ENCODE results near the gene RCN2.
"Not testable (repeated sequence)": the region's sequence is repeated elsewhere in the genome, so short reads cannot be mapped to it uniquely, and the experiment has no call there.

Gene RCN2, protein sequence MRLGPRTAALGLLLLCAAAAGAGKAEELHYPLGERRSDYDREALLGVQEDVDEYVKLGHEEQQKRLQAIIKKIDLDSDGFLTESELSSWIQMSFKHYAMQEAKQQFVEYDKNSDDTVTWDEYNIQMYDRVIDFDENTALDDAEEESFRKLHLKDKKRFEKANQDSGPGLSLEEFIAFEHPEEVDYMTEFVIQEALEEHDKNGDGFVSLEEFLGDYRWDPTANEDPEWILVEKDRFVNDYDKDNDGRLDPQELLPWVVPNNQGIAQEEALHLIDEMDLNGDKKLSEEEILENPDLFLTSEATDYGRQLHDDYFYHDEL

DNA sequence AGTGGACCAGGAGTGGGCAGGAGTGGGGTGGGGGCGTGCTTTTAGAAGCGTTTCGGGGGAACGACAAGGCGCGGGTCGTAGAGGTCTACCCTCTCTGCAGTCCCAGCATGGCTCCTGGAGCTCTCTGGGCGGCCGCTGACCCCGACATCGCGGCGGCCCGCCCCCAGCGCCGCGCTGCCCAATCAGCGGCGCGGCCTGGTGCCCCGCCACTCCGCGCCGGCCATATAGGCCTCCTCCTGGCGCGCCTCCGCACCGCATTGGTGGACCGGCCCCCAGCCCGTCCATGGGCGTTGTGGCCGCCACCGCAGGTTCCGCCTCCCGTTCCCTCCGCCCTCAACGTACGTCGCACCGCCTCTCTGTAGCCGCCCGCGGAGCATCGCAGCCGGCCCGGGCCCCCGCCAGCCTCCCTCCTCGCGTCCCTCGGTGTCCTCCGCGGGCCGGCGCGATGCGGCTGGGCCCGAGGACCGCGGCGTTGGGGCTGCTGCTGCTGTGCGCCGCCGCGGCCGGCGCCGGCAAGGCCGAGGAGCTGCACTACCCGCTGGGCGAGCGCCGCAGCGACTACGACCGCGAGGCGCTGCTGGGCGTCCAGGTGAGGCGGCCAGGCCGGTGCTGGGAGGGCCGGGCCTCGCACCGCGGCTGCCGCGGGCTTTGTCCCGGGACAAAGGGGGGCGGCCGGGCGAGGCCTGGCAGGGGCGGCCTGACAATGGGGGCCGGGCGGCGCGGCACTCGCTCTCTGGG lies at the start of gene RCN2:
TSS of gene RCN2 (plus strand) at position 353 of the 738 bp plus-strand sequence. CDS start at position 446, 93 bp downstream.
- DNase-seq: peak; percentile 86

DNA sequence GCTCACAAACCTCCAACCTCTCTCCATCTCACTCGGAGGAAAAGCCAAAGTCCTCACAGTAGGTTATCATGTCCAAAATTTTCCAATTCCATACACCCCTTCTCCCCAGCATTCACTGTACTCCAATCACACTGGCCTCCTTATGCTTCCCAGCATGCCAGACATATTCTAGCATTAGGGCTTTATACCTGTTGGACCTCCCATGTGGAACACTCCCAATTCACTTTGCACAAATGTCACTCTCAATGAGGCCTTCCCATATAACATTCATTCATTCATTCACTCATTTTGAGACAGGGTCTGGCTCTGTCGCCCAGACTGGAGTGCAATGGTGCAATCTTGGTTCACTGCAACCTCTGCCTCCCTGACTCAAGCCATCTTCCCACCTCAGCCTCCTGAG lies 46.3 kb upstream of the RCN2 start:
- no peak for DNase-seq

DNA sequence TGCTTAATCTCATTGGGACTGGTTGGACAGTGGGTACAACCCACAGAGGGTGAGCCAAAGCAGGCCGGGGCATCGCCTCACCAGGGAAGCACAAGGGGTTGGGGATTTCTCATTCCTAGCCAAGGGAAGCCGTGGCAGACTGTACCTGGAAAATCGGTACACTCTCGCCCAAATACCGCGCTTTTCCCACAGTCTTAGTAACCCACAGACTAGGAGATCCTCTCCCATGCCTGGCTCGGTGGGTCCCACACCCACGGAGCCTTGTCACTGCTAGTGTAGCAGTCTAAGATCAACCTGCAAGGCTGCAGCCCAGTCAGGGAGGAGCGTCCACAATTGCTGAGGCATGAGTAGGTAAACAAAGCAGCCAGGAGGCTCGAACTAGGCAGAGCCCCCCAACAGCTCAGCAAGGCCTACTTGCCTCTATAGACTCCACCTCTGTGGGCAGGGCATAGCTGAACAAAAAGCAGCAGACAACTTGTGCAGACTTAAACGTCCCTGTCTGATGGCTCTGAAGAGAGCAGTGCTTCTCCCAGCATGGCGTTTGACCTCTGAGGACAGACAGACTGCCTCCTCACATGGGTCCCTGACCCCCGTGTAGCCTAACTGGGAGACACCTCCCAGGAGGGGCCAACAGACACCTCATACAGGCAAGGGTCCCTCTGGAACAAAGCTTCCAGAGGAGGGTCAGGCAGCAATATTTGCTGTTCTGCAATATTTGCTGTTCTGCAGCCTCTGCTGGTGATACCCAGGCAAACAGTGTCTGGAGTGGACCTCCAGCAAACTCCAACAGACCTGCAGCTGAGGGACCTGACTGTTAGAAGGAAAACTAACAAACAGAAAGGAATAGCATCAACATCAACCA lies 44.0 kb upstream of the RCN2 start:
- not testable (repeated sequence) for DNase-seq

DNA sequence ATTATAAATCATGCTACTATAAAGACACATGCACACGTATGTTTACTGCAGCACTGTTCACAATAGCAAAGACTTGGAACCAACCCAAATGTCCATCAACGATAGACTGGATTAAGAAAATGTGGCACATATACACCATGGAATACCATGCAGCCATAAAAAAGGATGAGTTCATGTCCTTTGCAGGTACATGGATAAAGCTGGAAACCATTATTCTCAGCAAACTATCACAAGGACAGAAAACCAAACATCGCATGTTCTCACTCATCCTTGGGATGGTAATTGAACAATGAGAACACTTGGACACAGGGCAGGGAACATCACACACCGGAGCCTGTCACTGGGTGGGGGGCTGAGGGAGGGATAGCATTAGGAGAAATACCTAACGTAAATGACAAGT lies 38.7 kb upstream of the RCN2 start:
- not testable (repeated sequence) for DNase-seq

DNA sequence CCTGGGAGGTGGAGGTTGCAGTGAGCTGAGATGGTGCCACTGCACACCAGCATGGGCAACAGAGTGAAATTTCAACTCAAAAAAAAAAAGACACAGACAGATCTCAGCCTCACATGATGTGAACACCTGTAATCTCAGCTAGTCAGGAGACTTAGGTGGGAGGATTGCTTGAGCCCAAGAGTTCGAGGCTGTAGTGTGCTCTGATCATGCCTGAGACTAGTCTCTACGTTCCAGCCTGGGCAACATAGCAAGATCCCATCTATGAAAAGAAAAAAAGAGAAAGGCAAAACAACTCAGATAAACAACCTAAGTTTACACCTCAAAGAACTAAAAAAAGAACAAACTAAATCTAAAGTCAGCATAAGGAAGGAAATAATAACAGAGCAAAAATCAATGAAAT lies 37.4 kb upstream of the RCN2 start:
- DNase-seq: no peak

DNA sequence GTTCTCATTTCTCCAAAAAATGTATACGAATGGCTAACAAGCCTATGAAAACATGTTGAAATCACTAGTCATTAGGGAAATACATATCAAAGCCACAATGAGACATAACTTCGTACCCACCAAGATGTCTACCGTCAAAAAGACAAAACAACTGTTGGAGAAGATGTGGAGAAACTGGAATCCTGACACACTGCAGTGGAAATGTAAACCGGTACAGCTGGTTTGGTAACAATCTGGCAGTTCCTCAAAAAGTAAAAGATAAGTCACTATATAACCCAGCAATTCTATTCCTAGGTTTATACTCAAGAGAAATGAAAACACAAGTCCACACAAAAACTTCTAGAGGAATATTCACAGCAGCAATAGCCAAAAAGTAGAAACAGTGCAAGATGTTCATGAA lies 33.4 kb upstream of the RCN2 start:
- DNase-seq: no peak

DNA sequence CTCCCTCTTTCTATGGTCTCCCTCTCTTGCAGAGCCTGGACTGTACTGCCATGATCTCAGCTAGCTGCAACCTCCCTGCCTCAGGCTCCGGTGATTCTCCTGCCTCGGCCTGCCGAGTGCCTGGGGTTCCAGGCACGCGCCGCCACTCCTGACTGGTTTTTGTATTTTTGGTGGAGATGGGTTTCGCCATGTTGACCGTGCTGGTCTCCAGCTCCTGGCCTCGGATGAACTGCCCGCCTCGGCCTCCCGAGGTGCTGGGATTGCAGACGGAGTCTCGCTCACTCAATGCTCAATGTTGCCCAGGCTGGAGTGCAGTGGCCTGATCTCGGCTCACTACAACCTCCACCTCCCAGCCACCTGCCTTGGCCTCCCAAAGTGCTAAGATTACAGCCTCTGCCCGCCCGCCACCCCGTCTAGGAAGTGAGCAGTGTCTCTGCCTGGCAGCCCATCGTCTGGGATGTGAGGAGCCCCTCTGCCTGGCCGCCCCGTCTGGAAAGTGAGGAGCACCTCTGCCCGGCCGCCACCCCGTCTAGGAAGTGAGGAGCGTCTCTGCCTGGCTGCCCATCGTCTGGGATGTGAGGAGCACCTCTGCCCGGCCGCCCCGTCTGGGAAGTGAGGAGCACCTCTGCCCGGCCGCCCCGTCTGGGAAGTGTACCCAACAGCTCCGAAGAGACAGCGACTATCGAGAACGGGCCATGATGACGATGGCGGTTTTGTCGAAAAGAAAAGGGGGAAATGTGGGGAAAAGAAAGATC lies 32.2 kb upstream of the RCN2 start:
- not testable (repeated sequence) for DNase-seq

DNA sequence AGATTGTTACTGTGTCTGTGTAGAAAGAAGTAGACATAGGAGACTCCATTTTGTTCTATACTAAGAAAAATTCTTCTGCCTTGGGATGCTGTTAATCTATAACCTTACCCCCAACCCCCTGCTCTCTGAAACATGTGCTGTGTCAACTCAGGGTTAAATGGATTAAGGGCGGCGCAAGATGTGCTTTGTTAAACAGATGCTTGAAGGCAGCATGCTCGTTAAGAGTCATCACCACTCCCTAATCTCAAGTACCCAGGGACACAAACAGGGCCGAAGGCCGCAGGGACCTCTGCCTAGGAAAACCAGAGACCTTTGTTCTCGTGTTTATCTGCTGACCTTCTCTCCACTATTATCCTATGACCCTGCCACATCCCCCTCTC lies 31.6 kb upstream of the RCN2 start:
- DNase-seq: not testable (repeated sequence)

DNA sequence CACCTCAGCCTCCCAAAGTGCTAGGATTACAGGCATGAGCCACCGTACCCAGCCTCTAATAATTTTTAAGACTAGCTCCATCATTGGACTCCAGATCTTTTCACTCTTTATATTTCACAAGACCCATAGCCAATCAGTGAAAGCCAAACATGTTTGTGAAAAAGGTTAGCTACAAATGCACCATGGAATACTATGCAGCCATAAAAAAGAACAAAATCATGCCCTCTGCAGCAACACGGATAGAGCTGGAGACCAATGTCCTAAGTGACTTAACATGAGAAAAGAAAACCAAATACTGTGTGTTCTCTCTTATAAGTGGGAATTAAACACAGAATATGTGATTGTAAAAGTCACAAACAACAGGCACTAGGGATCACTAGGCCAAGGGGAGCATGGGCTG lies 29.6 kb upstream of the RCN2 start:
- DNase-seq: no peak

DNA sequence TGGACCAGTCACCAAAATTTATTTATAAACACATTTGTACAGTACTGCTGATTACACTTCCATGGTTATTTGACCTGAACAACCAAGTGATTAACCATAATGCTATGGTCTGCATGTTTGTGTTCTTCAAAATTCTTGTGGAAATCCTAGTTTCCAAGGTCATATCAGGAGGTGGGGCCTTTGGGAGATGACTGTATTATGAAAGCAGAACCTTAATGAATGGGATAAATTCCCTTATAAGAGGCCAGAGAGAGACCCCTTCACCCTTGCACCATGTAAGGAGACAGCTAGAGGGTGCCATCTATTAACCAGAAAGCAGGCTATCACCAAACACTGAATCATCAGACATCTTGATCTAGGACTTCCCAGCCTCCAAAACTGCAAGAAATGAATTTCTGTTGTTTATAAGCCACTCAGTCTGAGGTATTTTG lies 28.3 kb upstream of the RCN2 start:
- DNase-seq: no peak

DNA sequence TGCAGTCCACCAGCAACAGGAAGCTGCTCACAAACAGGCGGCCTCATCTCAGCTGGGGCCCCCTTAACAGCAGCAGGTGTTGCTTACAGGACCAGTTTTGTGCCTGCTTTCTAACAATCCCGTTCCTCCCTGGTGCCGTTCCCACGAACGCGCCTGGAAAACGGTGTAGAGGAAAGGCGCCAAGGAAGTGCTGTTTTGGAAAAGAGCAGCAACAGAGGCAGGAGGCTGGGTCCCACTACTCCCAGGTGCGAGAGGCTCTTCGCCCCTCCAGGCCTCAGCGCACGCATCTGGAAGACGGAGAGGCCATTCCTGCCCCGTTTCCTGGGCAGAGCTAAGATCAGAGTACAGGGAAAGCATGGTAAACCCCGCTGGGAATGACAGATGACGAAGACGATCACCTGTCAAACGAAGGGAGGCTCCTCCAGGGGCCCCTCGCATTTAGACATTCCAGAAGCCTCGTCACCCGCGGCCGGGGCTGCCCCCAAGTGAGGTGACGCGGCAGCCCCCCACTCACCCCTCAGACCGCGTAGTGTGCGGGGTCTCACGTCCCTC lies 27.0 kb upstream of the RCN2 start:
- no peak for DNase-seq

DNA sequence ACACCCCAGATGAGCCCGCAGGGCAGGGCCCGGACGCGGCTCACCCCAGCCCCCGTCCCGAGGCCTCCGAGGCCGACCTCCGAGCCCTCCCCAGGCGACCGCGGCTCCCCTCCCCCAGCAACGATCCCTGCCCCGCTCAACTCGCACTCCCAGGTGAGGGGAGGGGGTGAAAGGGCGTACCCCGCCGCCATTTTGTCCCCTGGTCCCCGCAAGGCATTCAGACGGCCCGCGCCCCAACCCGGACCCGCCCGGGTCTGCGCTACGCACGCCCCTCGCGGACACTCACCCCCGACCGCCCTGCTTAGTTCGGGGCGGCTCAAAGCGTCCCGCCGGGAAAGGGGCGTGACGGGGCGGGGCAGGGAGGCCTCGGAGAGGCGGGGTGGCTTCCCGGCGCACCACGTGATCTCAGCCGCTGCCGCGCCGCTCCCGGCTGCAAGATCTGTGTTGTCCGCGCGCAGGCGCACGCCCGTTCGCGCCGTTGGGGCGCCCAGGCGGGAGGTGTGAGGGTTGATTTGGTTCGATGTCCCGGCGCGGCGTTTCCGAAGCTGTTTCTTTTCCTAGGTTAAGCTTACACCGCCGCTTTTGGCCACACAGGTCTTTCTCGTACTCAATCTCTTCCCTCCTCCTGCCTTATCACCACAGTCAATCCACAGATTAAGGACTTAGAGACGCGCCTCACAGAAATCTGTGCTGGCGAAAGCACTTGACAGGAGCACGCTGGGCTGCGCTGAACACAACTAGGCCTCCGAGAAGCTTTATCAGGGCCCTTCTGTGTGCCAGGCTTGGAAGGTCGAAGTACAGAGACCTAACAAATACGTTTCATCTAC lies 26.3 kb upstream of the RCN2 start, which contains the start of gene SCAPER:
TSS of gene SCAPER (minus strand) at position 328 of the 827 bp plus-strand sequence. CDS start 21,523 bp downstream, outside the sequence.
- peak; percentile 89 for DNase-seq

DNA sequence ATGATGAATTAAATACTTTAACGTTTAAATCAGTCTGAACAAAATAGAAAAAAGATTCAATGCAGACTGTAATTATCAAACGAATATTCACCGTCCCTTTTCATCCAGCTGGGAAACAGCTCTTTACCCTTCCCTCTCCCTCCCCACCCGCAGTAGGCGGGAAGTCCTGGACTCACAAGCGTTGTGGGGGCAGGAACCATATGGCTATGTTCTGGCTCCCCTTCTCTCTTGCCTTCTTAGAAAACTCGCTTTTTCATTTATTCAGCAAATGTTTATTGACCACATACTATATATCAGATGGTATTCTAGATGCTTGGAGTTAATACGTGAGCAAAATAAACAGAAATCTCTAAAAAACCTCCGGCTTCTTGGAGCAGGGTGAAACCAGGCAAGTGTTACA lies 25.7 kb upstream of the RCN2 start:
- DNase-seq: no peak

DNA sequence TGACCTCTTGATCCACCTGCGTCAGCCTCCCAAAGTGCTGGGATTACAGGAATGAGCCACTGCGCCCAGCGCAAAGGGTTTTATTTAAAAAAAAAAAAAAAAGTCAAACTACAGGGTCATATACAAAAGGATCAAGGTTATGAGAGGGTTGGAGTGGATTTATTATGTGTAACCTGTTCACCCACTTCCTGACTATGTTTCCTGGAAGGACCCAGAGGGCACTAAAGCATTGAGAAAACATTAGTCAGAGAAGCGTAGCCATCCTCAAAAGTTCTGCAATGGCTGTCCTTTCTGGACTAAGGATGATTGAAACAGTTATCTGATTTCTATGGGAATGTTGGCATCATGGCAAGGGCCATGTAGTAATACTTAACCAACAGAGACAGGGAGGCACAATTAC lies 19.1 kb upstream of the RCN2 start:
- DNase-seq: no peak

DNA sequence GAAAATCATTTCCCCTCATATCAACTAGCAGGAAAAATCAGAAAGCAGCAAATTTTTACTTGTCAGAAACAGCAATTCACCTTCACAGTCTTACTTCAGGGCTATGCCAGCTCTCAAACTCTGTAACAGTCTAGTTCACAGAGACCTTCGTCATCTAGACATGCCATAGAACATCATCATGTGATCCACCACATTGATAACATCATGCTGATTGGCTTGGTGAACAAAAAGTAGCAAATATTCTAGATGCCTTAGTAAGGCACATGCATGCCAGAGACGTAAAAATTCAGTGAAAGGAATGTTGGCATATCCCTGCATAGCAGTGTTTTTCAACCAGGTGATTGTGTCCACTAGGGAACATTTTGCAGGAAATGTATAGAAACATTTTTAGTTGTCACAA lies 17.8 kb upstream of the RCN2 start:
- DNase-seq: no peak

DNA sequence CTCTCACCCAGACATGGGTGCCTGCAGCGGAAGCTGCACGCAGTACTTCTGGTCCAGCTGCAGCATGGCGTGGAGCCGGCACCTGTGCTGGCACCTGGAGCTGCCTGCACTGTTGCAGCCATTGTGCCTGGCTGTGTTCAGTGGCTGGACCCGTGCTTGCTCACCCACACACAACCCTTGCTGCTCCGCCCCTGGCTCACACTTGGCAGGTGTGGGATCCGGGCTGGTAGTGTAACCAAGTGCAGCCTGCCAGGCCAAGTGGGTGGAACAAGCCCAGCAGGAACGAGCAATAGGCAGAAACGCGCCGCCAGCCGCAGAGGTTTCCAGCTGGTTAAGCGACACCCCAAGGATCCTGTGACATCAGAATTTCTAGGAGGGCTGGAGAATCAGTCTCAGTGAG lies 15.2 kb upstream of the RCN2 start:
- DNase-seq: no peak

DNA sequence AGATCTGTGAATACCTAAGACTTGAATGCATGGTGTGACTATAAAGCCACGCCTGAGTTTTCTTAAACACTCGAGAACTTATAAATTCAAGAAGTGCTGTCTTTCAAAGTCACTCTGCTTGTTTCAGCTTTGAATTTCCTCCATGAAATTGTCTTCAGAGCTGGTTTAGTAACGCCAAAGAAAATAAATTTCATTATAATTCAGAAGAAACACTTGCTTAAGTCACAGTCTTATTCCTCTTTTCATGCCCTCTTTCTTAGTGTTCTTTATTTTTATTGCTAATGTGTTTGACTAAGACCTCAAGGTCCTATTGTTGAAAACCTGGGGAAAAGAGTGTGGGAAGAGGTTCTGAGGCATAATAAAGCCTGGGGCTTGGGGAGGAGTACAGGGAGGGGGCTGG lies 3.3 kb upstream of the RCN2 start:
- no peak for DNase-seq

DNA sequence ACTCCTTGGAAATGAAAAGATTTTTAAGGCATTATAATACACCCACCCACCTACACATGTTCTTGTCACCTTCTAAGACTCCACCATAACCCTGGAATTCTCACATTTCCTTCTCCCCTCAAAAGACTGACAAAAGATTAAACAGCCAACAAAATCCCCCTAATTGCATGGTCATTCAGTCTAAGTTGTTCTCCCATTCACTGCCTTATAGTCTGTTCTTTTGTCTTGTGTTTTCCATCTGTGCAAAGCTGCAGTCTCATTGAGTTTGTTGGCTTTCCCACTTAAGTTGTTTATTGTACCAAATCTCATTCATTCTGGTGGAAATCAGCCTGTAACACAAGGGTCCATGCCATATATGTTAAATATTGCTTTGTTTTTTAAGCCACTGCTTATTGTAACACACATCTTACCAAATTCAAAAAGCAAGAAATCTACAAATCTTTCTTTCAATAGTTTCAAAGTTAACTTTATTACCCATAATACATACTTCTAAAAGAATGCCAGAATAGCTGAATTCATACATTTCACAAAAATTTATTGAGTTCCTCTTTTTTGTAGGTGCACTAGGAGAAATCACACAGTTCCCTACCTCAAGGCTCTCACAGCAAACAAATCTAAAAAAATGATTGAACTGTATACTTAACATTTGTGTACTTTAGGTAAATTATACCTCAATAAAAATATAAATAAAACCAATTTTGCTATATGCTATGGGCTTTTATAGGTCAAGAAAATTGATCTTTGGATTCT lies 2.4 kb upstream of the RCN2 start:
- no peak for DNase-seq

DNA sequence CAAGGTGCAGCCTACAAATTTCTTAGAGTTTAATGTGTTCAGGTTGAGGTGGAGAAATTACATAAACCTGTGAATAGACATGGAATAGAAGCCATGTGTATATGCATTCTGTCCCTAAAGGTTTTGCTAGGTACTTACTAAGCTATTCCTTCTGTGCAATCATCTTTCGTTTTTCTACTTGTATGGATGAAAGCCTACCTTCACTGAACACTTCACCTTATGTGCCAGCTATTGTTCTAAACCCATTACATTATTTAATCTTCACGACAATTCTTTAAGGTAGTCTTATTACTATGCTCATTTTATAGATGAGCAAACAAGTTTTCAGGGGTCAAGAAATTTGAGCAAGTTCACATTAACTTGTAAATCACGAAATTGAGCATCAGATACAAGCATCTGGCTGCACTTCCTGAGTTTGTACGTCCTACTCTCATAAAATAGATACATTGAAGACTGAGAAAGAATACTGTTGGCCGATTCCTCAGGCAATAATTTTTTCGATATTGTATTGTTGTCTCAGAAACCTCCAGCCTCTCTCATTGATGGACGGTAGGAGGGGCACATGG lies 635 bp upstream of the RCN2 start:
- DNase-seq: no peak
